NCI-H1436 (cell line): ENCODE measurements around the gene DNAJC3.
"Not testable (repeated sequence)": the region's sequence is repeated elsewhere in the genome, so short reads cannot be mapped to it uniquely, and the experiment has no call there.

ENCODE experiments used
- DNase-seq: peaks from one replicate; lab custom pipeline; 2025; lab: John Stamatoyannopoulos, UW

The DNAJC3 gene

DNA sequence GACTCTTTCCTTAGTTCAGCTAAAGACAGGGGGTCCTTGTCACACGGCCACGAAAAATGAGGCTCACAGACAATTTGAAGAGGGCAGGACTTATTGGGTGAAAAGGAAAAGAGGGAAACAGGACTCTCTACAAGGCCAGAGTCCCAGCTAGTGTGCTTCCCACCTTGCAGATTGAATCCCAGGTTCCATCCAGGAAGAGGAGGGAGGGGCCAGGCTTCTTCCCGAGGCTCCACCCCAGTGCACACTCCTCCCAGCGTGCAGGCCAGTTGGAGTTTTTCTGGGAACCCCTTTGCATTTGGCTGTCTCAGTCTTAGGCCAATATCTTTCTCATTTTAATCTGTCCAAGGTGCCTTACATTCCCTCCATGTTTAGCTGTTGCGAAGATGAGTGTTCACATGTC lies 106.8 kb downstream of the DNAJC3 start:
- no peak for DNase-seq

DNA sequence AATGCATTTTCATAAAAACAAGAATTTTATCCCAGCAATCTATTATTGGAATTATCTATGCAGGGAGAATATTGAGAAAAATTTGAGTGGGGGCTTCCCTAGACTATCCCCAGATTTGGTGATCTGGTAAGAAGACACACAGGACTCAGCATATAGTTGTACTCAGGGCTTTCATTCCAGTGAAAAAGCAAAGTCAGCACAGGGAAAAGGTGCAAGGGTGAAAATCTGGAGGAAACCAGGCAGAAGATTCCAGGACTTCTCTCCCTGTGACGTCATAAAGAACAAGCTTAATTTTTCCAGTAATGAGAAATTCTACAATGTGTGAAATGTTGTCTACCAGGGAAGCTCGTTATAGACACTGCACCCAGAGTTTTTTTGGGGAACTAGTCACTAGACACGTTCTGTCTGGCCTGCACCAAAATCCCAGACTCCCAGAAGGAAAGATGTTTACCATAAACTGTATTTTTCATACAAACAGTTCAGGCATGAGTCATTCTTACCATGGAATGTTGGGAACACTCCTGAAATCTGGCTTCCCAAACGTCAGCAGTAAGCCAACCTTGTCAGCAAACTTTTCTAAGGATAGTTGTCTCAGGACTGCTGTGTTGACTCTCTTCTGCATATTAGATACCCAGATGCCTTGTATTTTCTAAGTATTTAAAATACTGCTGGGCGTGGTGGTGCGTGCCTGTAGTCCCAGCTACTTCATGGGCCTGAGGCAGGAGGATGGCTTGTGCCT lies 107.4 kb downstream of the DNAJC3 start:
- DNase-seq: no peak

DNA sequence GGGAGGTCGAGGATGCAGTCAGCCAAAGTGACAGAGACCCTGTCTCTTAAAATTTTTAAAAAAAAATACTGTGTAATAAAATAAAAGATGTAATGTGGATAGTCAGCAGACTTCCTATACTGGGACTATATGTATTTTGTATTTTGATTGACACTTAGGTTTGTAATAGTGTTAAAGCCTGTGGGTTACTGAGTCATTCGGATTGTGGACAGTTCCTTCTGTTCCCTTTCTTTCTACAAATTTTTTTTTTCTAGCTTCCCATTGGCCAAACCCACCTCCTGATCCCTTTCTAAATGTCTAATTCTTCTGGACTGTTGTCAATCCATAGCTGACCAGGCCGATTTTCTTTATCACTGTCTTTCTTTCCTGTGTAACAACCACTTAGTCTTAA lies 108.0 kb downstream of the DNAJC3 start:
- DNase-seq: no peak

DNA sequence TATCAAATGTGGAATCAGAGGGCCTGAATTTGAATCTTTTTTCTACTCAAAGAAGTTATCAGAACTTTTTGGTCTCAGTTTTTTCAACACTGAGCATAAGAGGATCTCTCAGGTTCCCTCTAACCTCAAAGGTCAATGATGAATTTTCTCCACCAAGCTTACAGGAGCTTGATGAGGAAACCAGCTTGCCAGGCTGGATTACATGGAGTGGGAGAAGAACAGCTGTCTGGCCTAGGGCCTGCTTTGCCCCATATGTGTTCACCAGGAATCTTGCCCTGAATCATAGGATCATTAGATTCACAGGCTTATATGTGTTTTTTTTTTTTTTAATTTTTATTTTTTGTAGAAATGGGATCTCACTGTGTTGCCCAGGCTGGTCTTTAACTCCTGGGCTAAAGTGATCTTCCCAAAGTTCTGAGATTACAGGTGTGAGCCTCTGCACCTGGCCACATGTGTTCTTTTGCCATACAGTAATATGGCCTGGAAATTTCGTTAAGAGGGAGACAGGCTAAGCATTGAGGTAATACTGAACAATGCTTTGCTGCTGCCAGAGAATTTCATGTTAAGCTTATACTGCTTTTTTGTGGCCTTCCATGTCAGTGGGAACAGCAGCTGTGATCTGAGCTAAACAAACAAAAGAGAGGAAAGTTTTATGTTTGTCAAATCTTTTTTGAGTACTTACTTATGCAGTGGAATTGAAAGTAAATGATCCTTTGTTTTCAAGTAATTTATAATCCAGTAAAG lies 110.6 kb downstream of the DNAJC3 start:
- DNase-seq: no peak

DNA sequence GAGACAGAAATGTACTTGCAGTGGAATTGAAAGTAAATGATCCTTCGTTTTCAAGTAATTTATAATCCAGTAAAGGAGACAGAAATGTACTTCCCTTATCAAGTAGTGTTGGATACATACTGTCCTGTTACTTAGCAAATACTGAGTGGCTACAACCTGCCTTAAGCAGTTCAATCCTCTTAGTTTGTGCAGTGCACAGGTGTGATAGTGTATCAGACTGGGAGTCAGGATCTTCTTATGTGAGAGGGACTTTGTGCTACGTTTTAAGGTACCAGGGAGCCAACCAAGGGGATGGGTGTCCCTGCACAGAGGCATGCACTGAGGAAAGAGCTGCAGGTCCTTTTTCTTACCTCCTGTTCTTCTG lies 111.1 kb downstream of the DNAJC3 start:
- DNase-seq: no peak

DNA sequence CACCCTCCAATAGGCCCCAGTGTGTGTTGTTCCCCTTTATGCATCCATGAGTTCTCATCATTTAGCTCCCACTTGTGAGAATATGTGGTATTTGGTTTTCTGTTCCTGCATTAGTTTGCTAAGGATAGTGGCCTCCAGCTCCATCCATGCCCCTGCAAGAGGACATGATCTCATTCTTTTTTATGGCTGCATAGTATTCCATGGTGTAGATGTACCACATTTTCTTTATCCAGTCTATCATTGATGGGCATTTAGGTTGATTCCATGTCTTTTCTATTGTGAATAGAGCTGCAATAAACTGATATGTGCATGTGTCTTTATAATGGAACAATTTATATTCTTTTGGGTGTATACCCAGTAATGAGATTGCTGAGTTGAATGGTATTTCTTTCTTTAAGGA lies 112.4 kb downstream of the DNAJC3 start:
- DNase-seq: not testable (repeated sequence)

DNA sequence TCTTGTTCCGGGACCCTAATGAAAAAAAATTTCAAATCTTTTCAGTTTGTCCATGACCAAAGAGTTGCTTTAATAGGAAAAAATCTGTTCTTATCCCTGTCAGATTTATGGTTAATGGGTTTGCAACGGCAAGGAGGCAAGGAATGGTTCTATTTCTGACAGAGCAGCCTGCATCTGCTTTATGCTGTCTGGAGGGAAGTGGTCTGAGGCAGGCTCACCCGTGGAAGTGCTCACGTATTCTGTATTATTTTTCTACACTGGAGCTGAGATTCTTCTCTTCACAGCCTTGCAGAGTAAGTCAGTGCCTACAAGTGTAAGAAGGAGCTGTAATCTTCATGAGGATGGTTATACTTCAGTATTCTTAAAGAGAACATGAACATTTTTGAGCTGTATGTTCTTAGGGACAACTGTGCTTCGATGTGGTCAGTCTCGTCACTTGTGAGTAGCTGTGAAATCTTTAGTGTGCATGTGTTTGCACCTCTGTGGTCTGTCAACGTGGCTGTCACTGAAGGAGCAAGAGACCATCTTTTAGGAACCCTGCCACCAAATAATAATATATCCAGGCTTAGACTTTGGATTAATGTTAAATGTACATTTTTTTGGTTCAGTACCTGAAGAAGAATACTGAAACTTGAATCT lies 114.3 kb downstream of the DNAJC3 start:
- no peak for DNase-seq

DNA sequence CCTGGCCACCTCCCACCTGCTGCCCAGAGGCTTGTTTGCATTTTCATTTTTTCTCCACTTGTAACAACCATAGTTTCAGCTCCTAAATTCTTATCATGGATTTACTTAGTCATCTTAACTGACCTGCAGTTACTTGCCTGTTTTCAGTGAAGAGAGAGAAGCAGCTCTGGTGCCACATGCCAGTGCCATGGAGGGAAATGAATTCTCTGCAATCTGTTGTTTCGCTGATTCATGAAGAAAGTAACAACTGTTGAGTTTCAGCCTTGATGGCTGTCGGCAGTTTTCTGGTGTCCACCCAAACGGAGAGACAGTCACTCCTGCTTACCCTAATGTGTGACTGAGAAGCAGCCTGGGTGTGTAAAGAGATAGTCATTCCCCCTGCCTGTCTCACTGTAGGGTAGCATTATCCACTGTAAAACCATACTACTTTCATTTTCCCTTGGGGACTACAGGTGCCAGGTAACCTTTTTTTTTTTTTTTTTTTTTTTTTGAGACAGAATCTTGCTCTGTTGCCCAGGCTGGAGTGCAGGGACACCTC lies 116.1 kb downstream of the DNAJC3 start:
- DNase-seq: no peak

DNA sequence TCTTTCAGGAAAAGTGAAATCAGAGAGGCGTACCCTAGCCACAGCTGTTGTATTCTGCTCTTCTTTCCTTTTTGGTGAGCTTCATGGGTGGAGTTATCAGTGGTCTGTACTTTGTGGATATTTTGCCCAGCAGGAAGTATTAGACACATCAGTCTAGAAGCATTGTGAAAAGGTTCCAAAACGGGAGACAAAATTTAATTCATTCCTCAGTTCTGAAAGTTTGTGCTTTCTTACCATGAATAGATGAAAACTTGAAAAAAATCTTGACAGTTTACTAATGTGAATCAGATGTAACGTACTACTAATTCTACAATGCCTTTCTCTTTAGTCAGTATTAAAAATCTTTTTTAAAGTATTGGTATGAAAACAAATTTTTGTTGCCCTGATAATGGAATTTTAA lies 116.8 kb downstream of the DNAJC3 start:
- DNase-seq: no peak

DNA sequence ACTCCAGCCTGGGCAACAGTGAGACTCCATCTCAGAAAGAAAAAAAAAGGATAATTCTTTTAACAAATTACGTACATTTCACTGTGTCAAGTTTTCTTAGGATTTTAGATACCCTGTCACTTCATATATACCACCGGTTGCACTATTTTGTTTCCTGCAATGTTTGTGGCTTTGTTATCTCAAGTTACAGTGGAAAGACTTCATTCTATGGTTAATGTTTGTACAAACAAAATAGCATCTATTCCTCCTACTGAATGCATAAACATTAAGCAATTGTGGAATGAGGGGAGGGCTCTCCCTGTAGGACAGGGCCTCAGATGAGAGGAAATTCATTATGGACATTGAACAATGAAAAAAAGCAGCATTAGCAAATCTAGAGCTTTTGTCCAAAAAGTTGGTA lies 120.1 kb downstream of the DNAJC3 start:
- no peak for DNase-seq

DNA sequence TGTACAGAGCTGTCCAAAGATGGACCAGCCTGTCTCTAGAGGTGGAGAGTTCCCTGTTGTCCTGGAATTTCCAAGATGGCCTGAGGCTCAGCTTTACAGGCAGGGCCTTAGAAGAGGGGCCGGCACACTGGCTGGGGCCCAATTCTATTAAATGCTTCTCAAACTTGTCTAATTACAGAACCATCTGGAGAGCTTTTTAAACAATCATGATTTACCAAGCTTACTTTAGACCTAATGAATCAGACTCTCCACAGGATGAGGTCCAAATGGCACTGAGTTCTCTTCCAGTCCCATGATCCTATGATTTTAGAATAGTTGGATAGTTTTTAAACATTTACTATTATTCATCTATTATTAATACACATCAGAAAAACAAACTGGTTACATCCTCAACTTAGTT lies 123.5 kb downstream of the DNAJC3 start:
- no peak for DNase-seq

DNA sequence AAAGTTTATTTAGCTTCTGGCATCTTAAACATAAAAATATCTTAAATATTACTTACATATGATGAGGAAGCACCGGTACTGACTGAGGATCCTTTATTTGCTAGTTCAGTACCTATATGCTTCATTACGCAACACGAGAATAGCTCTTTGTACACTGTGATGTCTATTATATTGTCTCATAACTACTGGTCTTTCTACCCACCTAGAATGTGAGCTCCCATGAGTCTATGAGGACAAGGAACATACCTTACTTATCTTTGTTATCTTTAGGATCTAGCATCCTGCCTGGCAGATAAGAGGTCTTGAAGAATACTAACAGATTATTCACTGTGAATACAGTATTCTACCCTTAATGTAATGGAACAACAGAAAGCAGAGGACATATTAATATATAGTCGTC lies 124.9 kb downstream of the DNAJC3 start:
- no peak for DNase-seq

DNA sequence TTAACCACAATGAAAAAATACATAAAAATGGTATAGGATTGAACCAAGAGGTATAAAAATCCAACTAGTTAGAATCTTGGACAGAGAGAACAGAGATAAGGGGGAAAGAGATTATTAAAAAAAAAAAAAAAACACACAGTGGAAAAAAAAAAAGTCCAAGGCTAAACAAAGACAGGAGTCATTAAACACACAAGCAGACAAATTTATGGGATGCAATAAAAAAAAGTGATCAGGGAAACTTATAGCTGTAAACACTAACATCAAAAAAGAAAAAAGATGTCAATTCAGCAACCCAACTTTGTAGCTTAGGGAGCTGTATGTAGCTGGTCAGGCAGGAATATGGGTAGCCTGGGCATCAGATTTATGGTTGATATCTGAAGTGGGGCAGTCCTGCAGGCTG lies 129.0 kb downstream of the DNAJC3 start:
- no peak for DNase-seq

DNA sequence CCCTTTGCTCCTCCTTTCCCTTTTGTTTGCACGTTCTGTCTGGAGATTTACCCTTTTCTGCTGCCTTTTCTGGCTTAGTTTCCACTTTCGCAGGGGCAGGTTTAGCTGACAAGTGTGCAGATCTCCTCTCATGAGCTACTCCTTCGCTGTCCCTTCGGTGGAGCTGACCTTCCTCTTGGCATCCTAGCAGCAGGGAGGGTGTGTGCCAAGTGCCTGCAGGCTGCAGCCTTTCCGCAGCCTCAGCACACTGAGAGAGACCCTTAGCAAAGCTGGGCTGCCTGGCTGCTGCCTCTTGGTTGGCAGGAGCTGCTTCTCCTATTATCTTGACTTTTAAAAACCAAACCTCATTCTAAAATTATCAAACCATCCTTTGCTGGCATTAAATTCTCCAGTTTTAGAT lies 132.5 kb downstream of the DNAJC3 start:
- no peak for DNase-seq

DNA sequence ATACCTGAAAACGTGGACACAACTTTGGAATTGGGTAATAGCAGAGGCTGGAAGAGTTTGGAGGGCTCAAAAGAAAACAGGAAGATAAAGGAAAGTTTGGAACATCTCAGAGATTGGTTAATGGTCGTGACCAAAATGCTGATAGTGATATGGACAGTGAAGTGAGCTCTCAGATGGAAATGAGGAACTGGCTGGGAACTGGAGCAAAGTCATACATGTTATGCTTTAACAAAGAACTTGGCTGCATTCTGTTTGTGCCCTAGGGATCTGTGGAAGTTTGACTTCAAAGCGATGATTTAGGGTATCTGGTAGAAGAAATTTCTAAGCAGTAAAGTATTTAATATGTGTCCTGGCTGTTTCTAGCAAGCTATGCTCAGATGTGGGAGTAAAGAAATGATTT lies 136.2 kb downstream of the DNAJC3 start:
- DNase-seq: no peak

DNA sequence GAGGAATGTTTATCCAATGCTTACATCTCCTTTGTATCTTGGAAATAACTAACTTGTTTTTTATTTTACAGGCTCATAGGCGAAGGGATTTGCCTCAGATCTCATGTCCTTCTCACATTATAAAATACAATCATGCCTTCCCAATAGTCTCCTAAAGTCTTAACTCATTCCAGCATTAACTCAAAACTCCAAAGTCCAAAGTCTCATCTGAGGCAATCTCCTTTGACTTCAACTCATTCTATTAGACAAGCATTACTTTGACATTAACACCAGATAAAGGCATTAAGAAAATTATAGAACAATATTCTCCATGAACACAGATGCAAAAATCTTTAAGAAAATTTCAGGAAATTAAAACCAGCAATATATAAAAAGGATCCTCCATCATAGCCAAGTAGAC lies 137.6 kb downstream of the DNAJC3 start:
- no peak for DNase-seq

DNA sequence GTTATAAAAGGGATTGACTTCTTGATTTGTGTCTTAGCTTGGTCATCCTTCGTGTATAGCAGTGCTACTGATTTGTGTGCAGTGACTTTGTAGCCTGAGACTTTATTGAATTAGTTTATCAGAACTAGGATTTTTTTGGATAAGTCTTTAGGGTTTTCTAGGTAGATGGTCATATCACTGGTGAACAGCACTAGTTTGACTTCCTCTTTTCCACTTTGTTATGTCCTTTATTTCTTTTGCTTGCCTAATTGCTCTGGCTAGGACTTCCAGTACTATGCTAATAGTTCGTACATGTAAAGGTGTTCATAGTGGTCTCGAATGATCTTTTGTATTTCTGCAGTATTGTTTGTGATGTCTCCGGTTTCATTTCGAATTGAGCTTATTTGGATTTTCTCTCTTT lies 145.4 kb downstream of the DNAJC3 start:
- no peak for DNase-seq

DNA sequence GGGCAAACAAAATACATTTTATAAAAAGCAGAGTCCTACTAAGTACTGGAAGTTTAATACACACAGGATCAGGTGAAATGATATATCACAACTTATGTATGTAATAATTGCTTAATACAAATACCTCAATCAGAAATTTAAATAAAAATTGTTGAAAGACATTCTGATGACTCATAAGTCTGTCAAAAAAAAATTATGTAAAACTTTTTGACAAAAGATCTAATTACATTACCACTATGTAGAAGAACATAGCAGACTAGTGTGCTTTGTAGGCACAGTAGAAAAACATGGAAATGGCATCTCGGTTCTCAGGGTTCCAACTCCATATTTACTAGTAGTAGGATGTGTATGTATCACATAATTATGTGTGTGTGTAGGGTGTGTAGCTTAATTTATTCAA lies 156.2 kb downstream of the DNAJC3 start:
- no peak for DNase-seq

DNA sequence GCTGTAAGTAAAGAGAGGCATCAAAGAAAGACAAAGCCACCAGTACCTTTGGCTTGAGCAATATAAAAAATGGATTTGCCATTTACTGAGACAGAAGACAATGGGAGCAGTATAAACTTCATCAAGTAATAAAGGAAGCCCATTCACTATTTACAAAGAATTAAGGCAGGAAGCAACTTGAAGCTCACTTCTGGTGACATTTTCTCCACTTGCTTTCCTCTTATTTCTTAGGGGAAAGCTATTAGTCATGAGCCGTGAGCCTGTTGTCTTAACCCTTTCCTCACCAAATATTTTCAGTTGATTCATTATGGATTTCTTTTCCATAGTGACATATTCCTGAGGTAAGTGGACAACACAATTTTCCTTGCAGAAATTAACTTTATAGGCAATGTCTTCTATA lies 156.8 kb downstream of the DNAJC3 start:
- DNase-seq: no peak

DNA sequence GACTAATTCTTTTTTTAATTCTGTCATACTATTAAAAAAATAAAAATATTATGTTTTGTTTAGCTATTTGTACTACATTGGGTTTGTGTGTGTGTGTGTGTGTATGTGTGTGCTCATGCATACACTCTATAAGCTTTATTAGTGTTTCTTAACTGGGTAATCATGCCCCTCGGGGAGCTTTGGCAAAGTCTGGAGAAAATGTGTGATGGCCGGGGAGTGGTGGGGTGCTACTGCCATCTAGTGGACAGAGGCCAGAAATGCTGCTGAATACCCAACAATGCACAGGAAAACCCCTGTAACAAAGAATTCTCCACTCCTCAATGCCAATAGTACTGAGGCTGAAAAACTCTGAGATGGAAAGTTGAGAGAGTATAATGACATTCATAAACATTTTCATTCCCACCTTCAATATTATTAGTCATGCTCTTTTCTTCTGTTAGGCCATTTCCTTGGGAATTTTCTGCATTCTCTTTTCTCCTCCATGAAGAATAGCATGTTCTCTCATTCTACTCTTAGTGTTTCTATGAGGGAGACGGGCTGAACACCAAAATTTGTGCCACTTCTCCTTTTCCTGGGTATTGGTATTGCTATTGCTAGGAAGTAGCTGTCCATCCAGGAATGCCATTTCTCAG lies 157.3 kb downstream of the DNAJC3 start:
- peak; percentile 54 for DNase-seq

DNA sequence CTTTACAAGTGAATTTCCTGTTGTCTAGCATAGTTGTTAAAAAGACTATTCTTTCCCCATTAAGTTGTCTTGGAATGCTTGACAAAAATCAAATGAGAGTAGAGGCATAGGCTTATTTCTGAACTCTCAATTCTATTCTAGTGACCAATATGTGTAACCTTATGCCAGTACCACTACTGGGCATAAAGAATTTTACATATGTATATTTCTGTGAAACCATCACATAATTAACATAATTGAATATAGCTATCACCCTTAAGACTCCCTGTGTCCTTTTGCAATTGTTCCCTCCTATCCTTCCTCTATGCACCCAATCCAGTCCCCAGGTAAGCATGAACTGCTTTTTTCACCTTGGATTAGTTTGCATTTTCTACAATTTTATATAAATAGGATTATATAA lies 165.0 kb downstream of the DNAJC3 start:
- no peak for DNase-seq

DNA sequence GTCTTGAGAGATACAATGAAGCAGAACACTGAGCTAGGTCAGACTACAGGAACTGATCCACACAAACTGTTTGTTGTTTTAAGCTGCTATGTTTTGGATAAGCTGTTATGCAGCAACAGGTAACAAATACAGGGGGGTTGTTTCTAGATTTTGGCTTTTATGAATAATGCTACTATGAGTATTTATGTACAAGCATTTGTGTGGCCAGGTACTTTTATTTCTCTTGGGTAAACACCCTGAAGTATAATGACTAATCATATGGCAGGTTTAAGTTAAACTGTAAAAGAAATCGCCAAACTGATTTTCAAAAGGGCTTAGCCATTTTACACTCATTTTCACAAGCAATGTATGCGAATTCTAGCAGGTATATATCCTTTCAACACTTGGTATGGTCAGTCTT lies 166.0 kb downstream of the DNAJC3 start:
- DNase-seq: no peak
